OCI-M1 (cell line): ENCODE results near the gene IRGQ.
A peak's percentile ranks its signal among the peaks of the same experiment; 100 is the strongest.
"Not testable (repeated sequence)": the region's sequence is repeated elsewhere in the genome, so short reads cannot be mapped to it uniquely, and the experiment has no call there.

Experiments
- DNase-seq: peaks from one replicate; lab custom pipeline; 2025; lab: John Stamatoyannopoulos, UW

IRGQ gene

GRCh38 chr19:43623889-43624670, 28.1 kb upstream of the IRGQ start:
- no peak for DNase-seq

GRCh38 chr19:43622956-43623355, 27.0 kb upstream of the IRGQ start:
- DNase-seq: no peak

- no peak for DNase-seq
These were observed 26.1 kb upstream of the IRGQ start for GRCh38 chr19:43622070-43622469.

GRCh38 chr19:43620061-43621001, 24.4 kb upstream of the IRGQ start:
- no peak for DNase-seq

- DNase-seq: peak; percentile 97
These were observed 23.5 kb upstream of the IRGQ start, which contains the start of gene ZNF428 for GRCh38 chr19:43619262-43620060. Gene ZNF428 (minus strand): TSS chr19:43619629. CDS start chr19:43614304, 5,325 bp downstream.

GRCh38 chr19:43618921-43619261, 23.0 kb upstream of the IRGQ start:
- peak; percentile 94 for DNase-seq

GRCh38 chr19:43616954-43617353, 21.0 kb upstream of the IRGQ start:
- no peak for DNase-seq

- DNase-seq: peak; percentile 25
These were observed 20.4 kb upstream of the IRGQ start for GRCh38 chr19:43616306-43616705.

GRCh38 chr19:43612374-43612773, 16.4 kb upstream of the IRGQ start:
- DNase-seq: no peak

GRCh38 chr19:43611788-43612187, 15.9 kb upstream of the IRGQ start, which contains the start of gene SRRM5:
Gene SRRM5 (plus strand): TSS chr19:43612088. CDS start chr19:43612122, 34 bp downstream.
- no peak for DNase-seq

- no peak for DNase-seq
These were observed 14.6 kb upstream of the IRGQ start for GRCh38 chr19:43610493-43610892.

- DNase-seq: no peak
These were observed 13.9 kb upstream of the IRGQ start for GRCh38 chr19:43609872-43610271.

- DNase-seq: no peak
These were observed 11.6 kb upstream of the IRGQ start for GRCh38 chr19:43607238-43608205.

- no peak for DNase-seq
These were observed 10.8 kb upstream of the IRGQ start for GRCh38 chr19:43606569-43607229.

GRCh38 chr19:43605875-43606568, 10.1 kb upstream of the IRGQ start:
- DNase-seq: no peak

GRCh38 chr19:43600326-43600725, 4.4 kb upstream of the IRGQ start:
- DNase-seq: not testable (repeated sequence)

- no peak for DNase-seq
These were observed 3.8 kb upstream of the IRGQ start for GRCh38 chr19:43599635-43600295.

- no peak for DNase-seq
These were observed 2.7 kb upstream of the IRGQ start for GRCh38 chr19:43598445-43599240.
